SU-DHL-6 (cell line): ENCODE measurements around the gene ACTR6.

Experiments
- EZH2phosphoT487 ChIP-seq: fragments of 200-600 bp; sonication (generic), shearing (Covaris generic); conservative IDR thresholded peaks from 2 replicates; pipeline ENCODE4 v1.6.1; 2018; ENCODE audit warnings: mild to moderate bottlenecking, antibody characterized with exemption, low read length, moderate library complexity, mixed read lengths
- TF ChIP-seq, protein P1 (sequence below): fragments of 200-600 bp; sonication (generic); IDR thresholded peaks from one replicate; pipeline ENCODE4 v1.5.1; 2017; ENCODE audit warnings: antibody characterized with exemption, mild to moderate bottlenecking, low read length, moderate library complexity; ENCODE audit not compliant: insufficient read depth, poor library complexity, severe bottlenecking

DNA sequence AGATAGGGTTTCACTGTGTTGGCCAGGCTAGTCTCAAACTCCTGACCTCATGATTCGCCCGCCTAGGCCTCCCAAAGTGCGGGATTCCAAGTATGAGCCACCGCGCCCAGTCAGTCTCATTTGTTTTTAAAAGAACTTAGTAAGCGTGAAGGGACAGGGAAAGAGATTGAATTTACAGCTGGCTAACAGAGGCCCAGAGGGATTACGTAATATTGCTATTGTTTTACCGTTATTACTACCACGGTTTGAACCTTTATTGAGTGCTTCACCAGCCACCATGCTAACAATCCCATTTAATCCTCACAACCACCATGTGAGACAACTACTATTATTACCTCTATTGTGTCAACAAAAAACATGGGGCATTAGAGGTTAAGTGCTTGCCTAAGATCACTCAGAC is 31.3 kb upstream of the ACTR6 start:
- TF ChIP-seq, protein P1, sequence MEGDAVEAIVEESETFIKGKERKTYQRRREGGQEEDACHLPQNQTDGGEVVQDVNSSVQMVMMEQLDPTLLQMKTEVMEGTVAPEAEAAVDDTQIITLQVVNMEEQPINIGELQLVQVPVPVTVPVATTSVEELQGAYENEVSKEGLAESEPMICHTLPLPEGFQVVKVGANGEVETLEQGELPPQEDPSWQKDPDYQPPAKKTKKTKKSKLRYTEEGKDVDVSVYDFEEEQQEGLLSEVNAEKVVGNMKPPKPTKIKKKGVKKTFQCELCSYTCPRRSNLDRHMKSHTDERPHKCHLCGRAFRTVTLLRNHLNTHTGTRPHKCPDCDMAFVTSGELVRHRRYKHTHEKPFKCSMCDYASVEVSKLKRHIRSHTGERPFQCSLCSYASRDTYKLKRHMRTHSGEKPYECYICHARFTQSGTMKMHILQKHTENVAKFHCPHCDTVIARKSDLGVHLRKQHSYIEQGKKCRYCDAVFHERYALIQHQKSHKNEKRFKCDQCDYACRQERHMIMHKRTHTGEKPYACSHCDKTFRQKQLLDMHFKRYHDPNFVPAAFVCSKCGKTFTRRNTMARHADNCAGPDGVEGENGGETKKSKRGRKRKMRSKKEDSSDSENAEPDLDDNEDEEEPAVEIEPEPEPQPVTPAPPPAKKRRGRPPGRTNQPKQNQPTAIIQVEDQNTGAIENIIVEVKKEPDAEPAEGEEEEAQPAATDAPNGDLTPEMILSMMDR: no peak
- no peak for TF ChIP-seq EZH2phosphoT487
